Liver (tissue), 3 donors: Measurements from ENCODE around the gene CNNM1.

Experiments
- EGR1 ChIP-seq, 2 donors: IDR thresholded peaks; 2 replicates each; pipeline ENCODE4 v1.6.1; 2016 to 2018; ENCODE audit warnings: antibody characterized with exemption in 2 of 2, low read depth in 2 of 2
- FOXA1 ChIP-seq: IDR thresholded peaks from 2 replicates; pipeline ENCODE4 v1.6.1; 2016; ENCODE audit warnings: antibody characterized with exemption
- RAD21 ChIP-seq, 2 donors: IDR thresholded peaks; 2 replicates each; pipeline ENCODE4 v1.6.1; 2016; ENCODE audit warnings: antibody characterized with exemption in 2 of 2, mild to moderate bottlenecking in 2 of 2
- SP1 ChIP-seq: IDR thresholded peaks from 2 replicates; pipeline ENCODE4 v1.6.1; 2018; ENCODE audit warnings: antibody characterized with exemption, mild to moderate bottlenecking
- TF ChIP-seq, protein P1 (sequence below): fragments of 150-350 bp; IDR thresholded peaks from 2 replicates; pipeline ENCODE4 v1.5.1; 2017; ENCODE audit warnings: improper control_type of control experiment, low read depth, low read length; ENCODE audit not compliant: missing input control
- TF ChIP-seq, protein P2 (sequence below): IDR thresholded peaks from 2 replicates; pipeline ENCODE4 v1.6.1; 2016; ENCODE audit warnings: antibody characterized with exemption
- TF ChIP-seq, protein P3 (sequence below): IDR thresholded peaks from 2 replicates; pipeline ENCODE4 v1.6.1; 2016; ENCODE audit warnings: antibody characterized with exemption, mild to moderate bottlenecking
- TF ChIP-seq, protein P4 (sequence below): IDR thresholded peaks from 2 replicates; pipeline ENCODE4 v1.6.1; 2016; ENCODE audit warnings: antibody characterized with exemption
- TF ChIP-seq, protein P5 (sequence below): IDR thresholded peaks from 2 replicates; pipeline ENCODE4 v1.6.1; 2016; ENCODE audit warnings: antibody characterized with exemption
- donor health status: healthy.
- donor health status: healthy.

DNA sequence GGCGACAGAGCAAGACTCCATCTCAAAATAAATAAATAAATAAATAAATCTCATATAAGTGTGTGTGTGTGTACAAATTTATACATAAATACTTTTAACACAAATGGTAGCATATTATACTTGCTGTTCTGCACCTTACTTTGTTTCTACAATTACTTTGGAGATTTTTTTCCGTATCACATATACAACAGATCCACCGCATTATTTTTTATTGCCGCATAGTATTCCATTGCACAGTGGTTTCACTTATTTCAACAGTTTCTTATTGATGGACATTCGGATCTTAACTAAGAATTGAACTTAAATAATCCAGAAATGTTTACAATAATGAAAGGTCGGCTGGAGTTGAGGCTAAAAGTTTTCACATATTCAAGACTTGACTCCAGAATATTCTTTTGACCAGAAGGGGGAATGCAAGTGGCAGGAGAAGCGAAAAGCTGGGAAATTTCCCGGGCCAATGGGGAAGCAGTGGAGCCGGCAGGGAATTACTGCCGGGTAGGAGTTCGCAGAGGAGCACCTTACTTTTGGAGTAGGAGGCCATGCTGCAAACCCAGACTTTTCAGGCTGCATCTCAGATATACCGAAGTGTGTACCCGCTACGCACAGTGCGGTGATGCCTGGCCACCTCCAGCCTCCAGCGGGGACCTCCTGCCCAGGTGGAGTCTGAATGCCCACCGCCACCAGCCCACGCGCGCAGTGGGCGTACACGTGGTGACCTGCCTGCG lies 415 bp upstream of the CNNM1 start:
- TF ChIP-seq, protein P1, sequence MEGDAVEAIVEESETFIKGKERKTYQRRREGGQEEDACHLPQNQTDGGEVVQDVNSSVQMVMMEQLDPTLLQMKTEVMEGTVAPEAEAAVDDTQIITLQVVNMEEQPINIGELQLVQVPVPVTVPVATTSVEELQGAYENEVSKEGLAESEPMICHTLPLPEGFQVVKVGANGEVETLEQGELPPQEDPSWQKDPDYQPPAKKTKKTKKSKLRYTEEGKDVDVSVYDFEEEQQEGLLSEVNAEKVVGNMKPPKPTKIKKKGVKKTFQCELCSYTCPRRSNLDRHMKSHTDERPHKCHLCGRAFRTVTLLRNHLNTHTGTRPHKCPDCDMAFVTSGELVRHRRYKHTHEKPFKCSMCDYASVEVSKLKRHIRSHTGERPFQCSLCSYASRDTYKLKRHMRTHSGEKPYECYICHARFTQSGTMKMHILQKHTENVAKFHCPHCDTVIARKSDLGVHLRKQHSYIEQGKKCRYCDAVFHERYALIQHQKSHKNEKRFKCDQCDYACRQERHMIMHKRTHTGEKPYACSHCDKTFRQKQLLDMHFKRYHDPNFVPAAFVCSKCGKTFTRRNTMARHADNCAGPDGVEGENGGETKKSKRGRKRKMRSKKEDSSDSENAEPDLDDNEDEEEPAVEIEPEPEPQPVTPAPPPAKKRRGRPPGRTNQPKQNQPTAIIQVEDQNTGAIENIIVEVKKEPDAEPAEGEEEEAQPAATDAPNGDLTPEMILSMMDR = no peak
- TF ChIP-seq, protein P2, sequence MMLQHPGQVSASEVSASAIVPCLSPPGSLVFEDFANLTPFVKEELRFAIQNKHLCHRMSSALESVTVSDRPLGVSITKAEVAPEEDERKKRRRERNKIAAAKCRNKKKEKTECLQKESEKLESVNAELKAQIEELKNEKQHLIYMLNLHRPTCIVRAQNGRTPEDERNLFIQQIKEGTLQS = no peak
- no peak for TF ChIP-seq SP1
- TF ChIP-seq, protein P3, sequence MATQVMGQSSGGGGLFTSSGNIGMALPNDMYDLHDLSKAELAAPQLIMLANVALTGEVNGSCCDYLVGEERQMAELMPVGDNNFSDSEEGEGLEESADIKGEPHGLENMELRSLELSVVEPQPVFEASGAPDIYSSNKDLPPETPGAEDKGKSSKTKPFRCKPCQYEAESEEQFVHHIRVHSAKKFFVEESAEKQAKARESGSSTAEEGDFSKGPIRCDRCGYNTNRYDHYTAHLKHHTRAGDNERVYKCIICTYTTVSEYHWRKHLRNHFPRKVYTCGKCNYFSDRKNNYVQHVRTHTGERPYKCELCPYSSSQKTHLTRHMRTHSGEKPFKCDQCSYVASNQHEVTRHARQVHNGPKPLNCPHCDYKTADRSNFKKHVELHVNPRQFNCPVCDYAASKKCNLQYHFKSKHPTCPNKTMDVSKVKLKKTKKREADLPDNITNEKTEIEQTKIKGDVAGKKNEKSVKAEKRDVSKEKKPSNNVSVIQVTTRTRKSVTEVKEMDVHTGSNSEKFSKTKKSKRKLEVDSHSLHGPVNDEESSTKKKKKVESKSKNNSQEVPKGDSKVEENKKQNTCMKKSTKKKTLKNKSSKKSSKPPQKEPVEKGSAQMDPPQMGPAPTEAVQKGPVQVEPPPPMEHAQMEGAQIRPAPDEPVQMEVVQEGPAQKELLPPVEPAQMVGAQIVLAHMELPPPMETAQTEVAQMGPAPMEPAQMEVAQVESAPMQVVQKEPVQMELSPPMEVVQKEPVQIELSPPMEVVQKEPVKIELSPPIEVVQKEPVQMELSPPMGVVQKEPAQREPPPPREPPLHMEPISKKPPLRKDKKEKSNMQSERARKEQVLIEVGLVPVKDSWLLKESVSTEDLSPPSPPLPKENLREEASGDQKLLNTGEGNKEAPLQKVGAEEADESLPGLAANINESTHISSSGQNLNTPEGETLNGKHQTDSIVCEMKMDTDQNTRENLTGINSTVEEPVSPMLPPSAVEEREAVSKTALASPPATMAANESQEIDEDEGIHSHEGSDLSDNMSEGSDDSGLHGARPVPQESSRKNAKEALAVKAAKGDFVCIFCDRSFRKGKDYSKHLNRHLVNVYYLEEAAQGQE = no peak
- TF ChIP-seq RAD21 (IDR thresholded peaks at IDR 0.05) = no peak
- TF ChIP-seq, protein P4, sequence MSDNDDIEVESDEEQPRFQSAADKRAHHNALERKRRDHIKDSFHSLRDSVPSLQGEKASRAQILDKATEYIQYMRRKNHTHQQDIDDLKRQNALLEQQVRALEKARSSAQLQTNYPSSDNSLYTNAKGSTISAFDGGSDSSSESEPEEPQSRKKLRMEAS = no peak
- no peak for TF ChIP-seq FOXA1
- TF ChIP-seq, protein P5, sequence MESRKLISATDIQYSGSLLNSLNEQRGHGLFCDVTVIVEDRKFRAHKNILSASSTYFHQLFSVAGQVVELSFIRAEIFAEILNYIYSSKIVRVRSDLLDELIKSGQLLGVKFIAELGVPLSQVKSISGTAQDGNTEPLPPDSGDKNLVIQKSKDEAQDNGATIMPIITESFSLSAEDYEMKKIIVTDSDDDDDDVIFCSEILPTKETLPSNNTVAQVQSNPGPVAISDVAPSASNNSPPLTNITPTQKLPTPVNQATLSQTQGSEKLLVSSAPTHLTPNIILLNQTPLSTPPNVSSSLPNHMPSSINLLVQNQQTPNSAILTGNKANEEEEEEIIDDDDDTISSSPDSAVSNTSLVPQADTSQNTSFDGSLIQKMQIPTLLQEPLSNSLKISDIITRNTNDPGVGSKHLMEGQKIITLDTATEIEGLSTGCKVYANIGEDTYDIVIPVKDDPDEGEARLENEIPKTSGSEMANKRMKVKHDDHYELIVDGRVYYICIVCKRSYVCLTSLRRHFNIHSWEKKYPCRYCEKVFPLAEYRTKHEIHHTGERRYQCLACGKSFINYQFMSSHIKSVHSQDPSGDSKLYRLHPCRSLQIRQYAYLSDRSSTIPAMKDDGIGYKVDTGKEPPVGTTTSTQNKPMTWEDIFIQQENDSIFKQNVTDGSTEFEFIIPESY = no peak
- no peak for TF ChIP-seq EGR1 (IDR thresholded peaks at IDR 0.05; ENCODE audit: low read depth in 2 of 2)
